Measurements from ENCODE around the gene TMPRSS11D.

TMPRSS11D gene

GRCh38 chr4:67883902-67884301 is at the start of gene TMPRSS11D:
TMPRSS11D (minus strand) TSS chr4:67884002; CDS start chr4:67883933, 69 bp downstream.
- Mint-ChIP-seq H3K27me3 (peaks cover 8% of the 10 kb centered on the region), H3K36me3 (no peaks in the 10 kb centered on the region), H3K4me1 (ENCODE audit: low read depth) (no peaks in the 10 kb centered on the region), H3K9me3 (ENCODE audit: low read depth) (no peaks in the 10 kb centered on the region), H3K4me3 (no peak within 1 kb of the TSS), H3K27ac (no peak within 1 kb of the TSS)

GRCh38 chr4:67933038-67933437 is 49.2 kb upstream of the TMPRSS11D start:
- H3K9me3 Mint-ChIP-seq (ENCODE audit: low read depth), result no peaks in the 10 kb centered on the region
- no peaks in the 10 kb centered on the region for H3K27me3 Mint-ChIP-seq
- no peaks in the 10 kb centered on the region for H3K4me1 Mint-ChIP-seq (ENCODE audit: low read depth)
- H3K4me3 Mint-ChIP-seq, result no peak overlapping the region
- H3K36me3 Mint-ChIP-seq, result no peaks in the 10 kb centered on the region
- no peak overlapping the region for H3K27ac Mint-ChIP-seq

- Mint-ChIP-seq H3K4me3 (no peak overlapping the region), H3K27ac (no peak overlapping the region), H3K36me3 (no peaks in the 10 kb centered on the region), H3K27me3 (peaks cover 2% of the 10 kb centered on the region), H3K4me1 (ENCODE audit: low read depth) (no peaks in the 10 kb centered on the region), H3K9me3 (ENCODE audit: low read depth) (no peaks in the 10 kb centered on the region)
These were observed 47.5 kb upstream of the TMPRSS11D start for GRCh38 chr4:67931256-67931655.

- no peak overlapping the region for H3K27ac Mint-ChIP-seq
- no peaks in the 10 kb centered on the region for H3K4me1 Mint-ChIP-seq (ENCODE audit: low read depth)
- H3K9me3 Mint-ChIP-seq (ENCODE audit: low read depth), result no peaks in the 10 kb centered on the region
- H3K4me3 Mint-ChIP-seq, result no peak overlapping the region
- no peaks in the 10 kb centered on the region for H3K36me3 Mint-ChIP-seq
- peaks cover 2% of the 10 kb centered on the region for H3K27me3 Mint-ChIP-seq
These were observed 45.6 kb upstream of the TMPRSS11D start for GRCh38 chr4:67929426-67929825.

- peaks cover 2% of the 10 kb centered on the region for H3K27me3 Mint-ChIP-seq
- peaks cover 4% of the 10 kb centered on the region for H3K9me3 Mint-ChIP-seq (ENCODE audit: low read depth)
- no peak overlapping the region for H3K4me3 Mint-ChIP-seq
- H3K36me3 Mint-ChIP-seq, result no peaks in the 10 kb centered on the region
- H3K27ac Mint-ChIP-seq, result no peak overlapping the region
- no peaks in the 10 kb centered on the region for H3K4me1 Mint-ChIP-seq (ENCODE audit: low read depth)
These were observed 44.7 kb upstream of the TMPRSS11D start for GRCh38 chr4:67928546-67928945.

- no peak overlapping the region for H3K4me3 Mint-ChIP-seq
- no peaks in the 10 kb centered on the region for H3K4me1 Mint-ChIP-seq (ENCODE audit: low read depth)
- H3K36me3 Mint-ChIP-seq, result no peaks in the 10 kb centered on the region
- peaks cover 4% of the 10 kb centered on the region for H3K9me3 Mint-ChIP-seq (ENCODE audit: low read depth)
- H3K27ac Mint-ChIP-seq, result no peak overlapping the region
- H3K27me3 Mint-ChIP-seq, result peaks cover 2% of the 10 kb centered on the region
These were observed 43.4 kb upstream of the TMPRSS11D start for GRCh38 chr4:67927251-67927650.

GRCh38 chr4:67926485-67926884 is 42.7 kb upstream of the TMPRSS11D start:
- H3K4me3 Mint-ChIP-seq, result no peak overlapping the region
- no peaks in the 10 kb centered on the region for H3K36me3 Mint-ChIP-seq
- H3K27me3 Mint-ChIP-seq, result peaks cover 2% of the 10 kb centered on the region
- peaks cover 4% of the 10 kb centered on the region for H3K9me3 Mint-ChIP-seq (ENCODE audit: low read depth)
- no peak overlapping the region for H3K27ac Mint-ChIP-seq
- H3K4me1 Mint-ChIP-seq (ENCODE audit: low read depth), result no peaks in the 10 kb centered on the region

GRCh38 chr4:67922697-67923096 is 38.9 kb upstream of the TMPRSS11D start:
- Mint-ChIP-seq H3K4me3 (no peak overlapping the region), H3K27me3 (peaks cover 1% of the 10 kb centered on the region), H3K36me3 (no peaks in the 10 kb centered on the region), H3K4me1 (ENCODE audit: low read depth) (no peaks in the 10 kb centered on the region), H3K9me3 (ENCODE audit: low read depth) (peaks cover 4% of the 10 kb centered on the region), H3K27ac (peak overlapping the region; percentile 55)

- H3K27ac Mint-ChIP-seq, result no peak overlapping the region
- no peaks in the 10 kb centered on the region for H3K4me1 Mint-ChIP-seq (ENCODE audit: low read depth)
- no peak overlapping the region for H3K4me3 Mint-ChIP-seq
- H3K9me3 Mint-ChIP-seq (ENCODE audit: low read depth), result no peaks in the 10 kb centered on the region
- no peaks in the 10 kb centered on the region for H3K36me3 Mint-ChIP-seq
- peaks cover 4% of the 10 kb centered on the region for H3K27me3 Mint-ChIP-seq
These were observed 34.6 kb upstream of the TMPRSS11D start for GRCh38 chr4:67918428-67918827.

- Mint-ChIP-seq H3K27me3 (peaks cover 6% of the 10 kb centered on the region), H3K27ac (no peak overlapping the region), H3K4me3 (no peak overlapping the region), H3K9me3 (ENCODE audit: low read depth) (no peaks in the 10 kb centered on the region), H3K4me1 (ENCODE audit: low read depth) (no peaks in the 10 kb centered on the region), H3K36me3 (no peaks in the 10 kb centered on the region)
These were observed 31.7 kb upstream of the TMPRSS11D start for GRCh38 chr4:67915400-67915966.

GRCh38 chr4:67912080-67912479 is 28.3 kb upstream of the TMPRSS11D start:
- Mint-ChIP-seq H3K36me3 (no peaks in the 10 kb centered on the region), H3K4me1 (ENCODE audit: low read depth) (no peaks in the 10 kb centered on the region), H3K27ac (no peak overlapping the region), H3K9me3 (ENCODE audit: low read depth) (no peaks in the 10 kb centered on the region), H3K4me3 (no peak overlapping the region), H3K27me3 (peaks cover 6% of the 10 kb centered on the region)

- H3K4me1 Mint-ChIP-seq (ENCODE audit: low read depth), result no peaks in the 10 kb centered on the region
- no peak overlapping the region for H3K4me3 Mint-ChIP-seq
- no peaks in the 10 kb centered on the region for H3K9me3 Mint-ChIP-seq (ENCODE audit: low read depth)
- no peaks in the 10 kb centered on the region for H3K36me3 Mint-ChIP-seq
- peaks cover 6% of the 10 kb centered on the region for H3K27me3 Mint-ChIP-seq
- no peak overlapping the region for H3K27ac Mint-ChIP-seq
These were observed 27.8 kb upstream of the TMPRSS11D start for GRCh38 chr4:67911638-67912037.

GRCh38 chr4:67911141-67911540 is 27.3 kb upstream of the TMPRSS11D start:
- no peaks in the 10 kb centered on the region for H3K4me1 Mint-ChIP-seq (ENCODE audit: low read depth)
- H3K27me3 Mint-ChIP-seq, result peaks cover 6% of the 10 kb centered on the region
- no peak overlapping the region for H3K27ac Mint-ChIP-seq
- no peaks in the 10 kb centered on the region for H3K36me3 Mint-ChIP-seq
- H3K9me3 Mint-ChIP-seq (ENCODE audit: low read depth), result peaks cover 1% of the 10 kb centered on the region
- no peak overlapping the region for H3K4me3 Mint-ChIP-seq

- H3K27me3 Mint-ChIP-seq, result peaks cover 2% of the 10 kb centered on the region
- no peaks in the 10 kb centered on the region for H3K36me3 Mint-ChIP-seq
- H3K4me3 Mint-ChIP-seq, result no peak overlapping the region
- no peak overlapping the region for H3K27ac Mint-ChIP-seq
- H3K9me3 Mint-ChIP-seq (ENCODE audit: low read depth), result peaks cover 4% of the 10 kb centered on the region
- no peaks in the 10 kb centered on the region for H3K4me1 Mint-ChIP-seq (ENCODE audit: low read depth)
These were observed 26.7 kb upstream of the TMPRSS11D start for GRCh38 chr4:67910585-67910905.

- H3K4me3 Mint-ChIP-seq, result no peak overlapping the region
- peaks cover 4% of the 10 kb centered on the region for H3K9me3 Mint-ChIP-seq (ENCODE audit: low read depth)
- H3K4me1 Mint-ChIP-seq (ENCODE audit: low read depth), result no peaks in the 10 kb centered on the region
- no peak overlapping the region for H3K27ac Mint-ChIP-seq
- no peaks in the 10 kb centered on the region for H3K36me3 Mint-ChIP-seq
- peaks cover 2% of the 10 kb centered on the region for H3K27me3 Mint-ChIP-seq
These were observed 26.2 kb upstream of the TMPRSS11D start for GRCh38 chr4:67909905-67910584.

- Mint-ChIP-seq H3K4me3 (no peak overlapping the region), H3K36me3 (no peaks in the 10 kb centered on the region), H3K4me1 (ENCODE audit: low read depth) (no peaks in the 10 kb centered on the region), H3K27me3 (peaks cover 3% of the 10 kb centered on the region), H3K27ac (no peak overlapping the region), H3K9me3 (ENCODE audit: low read depth) (peaks cover 4% of the 10 kb centered on the region)
These were observed 23.8 kb upstream of the TMPRSS11D start for GRCh38 chr4:67907650-67908049.

Data from activated naive CD8-positive, alpha-beta T cell (primary cell).